ENCODE data around the gene GALNTL6.
"Not testable (repeated sequence)": the region's sequence is repeated elsewhere in the genome, so short reads cannot be mapped to it uniquely, and the experiment has no call there.

The GALNTL6 gene

DNA sequence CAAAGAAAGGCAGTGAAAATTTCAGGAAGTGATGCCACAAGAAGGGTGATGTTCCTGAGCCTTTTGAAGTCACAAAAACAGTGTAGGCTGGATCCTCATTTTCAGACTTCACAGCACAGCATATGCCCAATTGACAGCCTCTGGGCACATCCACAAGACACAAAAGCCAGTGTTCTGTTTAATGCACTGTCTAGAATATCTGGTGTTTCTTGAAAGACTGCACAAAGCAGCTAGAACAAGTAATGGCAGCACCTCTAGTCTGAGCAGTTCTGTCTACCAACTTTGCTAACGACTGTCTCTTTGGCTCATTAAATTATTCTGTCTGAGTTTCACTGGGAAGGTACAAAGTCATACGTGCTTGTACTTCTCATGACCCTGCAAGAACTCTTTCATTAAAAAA is 938.3 kb downstream of the GALNTL6 start:
- DNase-seq (ENCODE audit: low read depth): no peak

GRCh38 chr4:172758586-172759340 is 945.6 kb downstream of the GALNTL6 start:
- DNase-seq (ENCODE audit: low read depth): no peak

- no peak for DNase-seq (ENCODE audit: low read depth)
Observed at GRCh38 chr4:172760512-172760911, 947.3 kb downstream of the GALNTL6 start.

GRCh38 chr4:172762895-172763294 is 949.7 kb downstream of the GALNTL6 start:
- DNase-seq (ENCODE audit: low read depth): no peak

DNA sequence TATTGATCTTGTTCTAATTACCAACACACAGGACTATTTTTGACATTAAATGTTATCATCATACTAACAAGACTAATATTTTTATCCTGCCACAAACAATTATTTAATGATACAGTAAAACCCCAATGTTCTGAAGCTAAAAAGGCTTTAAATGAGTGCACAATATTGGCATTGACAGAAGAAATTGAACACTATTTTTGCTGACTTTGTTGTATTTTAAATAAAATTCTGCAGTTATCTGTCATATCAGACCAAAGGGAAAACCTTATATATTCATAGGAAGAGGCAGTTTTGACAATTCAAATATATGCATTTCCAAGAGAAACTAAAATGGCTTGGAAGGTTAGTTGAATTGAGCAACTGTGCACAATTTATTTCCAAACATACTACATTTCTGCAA is 957.6 kb downstream of the GALNTL6 start:
- DNase-seq (ENCODE audit: low read depth): no peak

- no peak for DNase-seq (ENCODE audit: low read depth)
Observed at GRCh38 chr4:172772781-172773180, 959.6 kb downstream of the GALNTL6 start.

DNA sequence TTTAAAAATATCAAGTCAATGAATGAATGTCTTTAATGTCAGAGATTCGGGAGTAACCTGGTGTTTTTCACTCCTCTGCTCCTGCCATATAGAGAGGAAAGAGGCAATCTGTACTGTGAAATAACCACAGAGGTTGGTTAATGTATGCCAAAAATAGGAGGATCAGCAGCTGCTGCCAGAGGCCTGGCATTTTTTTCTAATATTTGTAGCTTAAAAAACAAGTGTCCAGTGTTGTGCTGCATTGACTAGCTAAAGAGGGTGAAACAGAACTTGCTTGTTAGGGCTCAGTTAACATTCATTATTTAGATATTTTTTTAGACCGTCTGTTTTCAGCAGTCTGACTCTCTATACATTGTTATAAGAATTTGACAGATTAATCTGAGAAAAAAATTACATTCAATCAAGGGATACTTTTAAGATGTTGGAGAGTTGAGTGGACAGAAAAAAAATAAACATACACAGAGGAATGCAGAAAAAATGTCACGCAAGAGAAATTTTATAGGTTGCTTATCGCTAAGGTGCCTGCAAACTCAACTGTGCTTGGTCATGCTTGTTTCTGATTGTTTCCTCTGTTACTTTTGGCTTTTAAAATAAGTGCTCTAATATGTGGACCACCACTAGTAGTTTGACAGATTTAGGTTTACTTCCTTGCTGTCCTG is 963.1 kb downstream of the GALNTL6 start:
- DNase-seq (ENCODE audit: low read depth): no peak

DNA sequence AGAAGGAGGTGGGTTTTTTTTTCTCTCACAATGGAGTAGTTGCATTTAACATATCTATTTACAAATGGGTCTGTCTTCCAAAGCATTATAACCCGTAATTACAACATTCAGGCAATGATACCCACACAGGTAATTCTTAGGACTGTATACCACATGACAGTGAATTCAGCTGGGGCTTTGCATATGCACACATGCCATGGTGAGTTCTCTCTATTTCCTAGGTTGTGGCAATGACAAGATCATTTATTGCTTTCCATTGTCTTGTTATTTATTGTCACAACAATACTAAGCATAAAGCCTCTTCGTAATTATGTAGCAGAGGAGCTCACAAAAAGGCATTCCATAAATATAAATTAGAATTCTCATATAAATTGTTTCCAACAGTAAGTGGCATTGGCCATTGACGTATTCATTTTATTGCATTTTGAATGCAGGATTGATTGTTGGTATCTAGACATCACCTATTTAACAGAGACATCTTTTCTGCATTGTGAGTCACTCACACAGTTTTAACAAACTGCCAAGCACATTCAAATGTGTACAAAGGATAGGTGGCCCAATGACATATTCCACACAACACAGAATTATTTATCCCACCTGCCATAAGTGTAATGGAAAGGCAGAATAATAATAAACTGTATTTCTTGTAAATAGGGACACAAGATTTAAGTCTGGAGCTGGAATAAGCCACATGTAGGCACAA is 964.7 kb downstream of the GALNTL6 start:
- no peak for DNase-seq (ENCODE audit: low read depth)

DNA sequence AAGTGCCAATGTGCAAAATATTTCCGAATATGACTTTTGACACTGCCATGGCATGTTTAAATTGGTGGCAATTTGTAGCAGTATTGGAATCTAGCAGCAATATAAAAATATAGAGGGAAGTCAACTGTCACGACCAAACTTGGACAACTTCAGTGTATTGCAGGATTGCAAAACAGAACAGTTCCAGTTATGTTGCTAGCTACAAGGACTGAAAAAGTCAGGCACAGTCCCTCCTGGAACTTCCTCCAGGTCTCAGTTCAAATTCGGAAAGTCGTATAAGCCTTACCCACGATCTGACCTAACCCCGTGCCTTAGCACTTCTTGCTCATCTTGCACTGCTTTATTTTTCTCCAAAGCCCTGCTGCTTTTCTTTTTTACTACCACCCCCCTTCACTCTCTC is 965.4 kb downstream of the GALNTL6 start:
- DNase-seq (ENCODE audit: low read depth): no peak

DNA sequence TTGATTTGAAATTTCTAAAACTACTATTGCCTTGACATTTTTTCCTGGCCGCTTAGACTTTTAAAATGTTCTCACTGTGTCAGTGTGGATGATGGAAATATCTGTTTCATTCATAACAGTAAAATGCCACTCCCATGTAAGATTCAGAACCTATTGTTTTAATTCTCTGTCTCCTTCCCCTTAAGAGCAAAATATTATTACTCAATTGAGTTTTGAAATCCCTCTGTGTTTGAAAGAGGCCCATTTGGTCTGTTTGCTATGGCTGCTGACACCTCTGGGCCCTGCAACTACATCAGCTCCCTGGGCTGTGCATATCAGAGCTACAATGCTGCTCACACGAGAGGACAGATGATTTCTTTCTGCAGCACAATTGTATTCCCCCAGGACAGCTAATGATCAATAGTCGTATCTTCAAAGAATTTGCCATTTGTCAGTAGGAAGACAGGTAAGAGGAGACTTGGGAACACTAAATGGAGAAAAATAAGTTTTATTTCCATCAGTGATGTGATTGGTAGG is 967.4 kb downstream of the GALNTL6 start:
- DNase-seq (ENCODE audit: low read depth): no peak

GRCh38 chr4:172785613-172786012 is 972.4 kb downstream of the GALNTL6 start:
- no peak for DNase-seq (ENCODE audit: low read depth)

- DNase-seq (ENCODE audit: low read depth): no peak
Observed at GRCh38 chr4:172786039-172786792, 973.0 kb downstream of the GALNTL6 start.

DNA sequence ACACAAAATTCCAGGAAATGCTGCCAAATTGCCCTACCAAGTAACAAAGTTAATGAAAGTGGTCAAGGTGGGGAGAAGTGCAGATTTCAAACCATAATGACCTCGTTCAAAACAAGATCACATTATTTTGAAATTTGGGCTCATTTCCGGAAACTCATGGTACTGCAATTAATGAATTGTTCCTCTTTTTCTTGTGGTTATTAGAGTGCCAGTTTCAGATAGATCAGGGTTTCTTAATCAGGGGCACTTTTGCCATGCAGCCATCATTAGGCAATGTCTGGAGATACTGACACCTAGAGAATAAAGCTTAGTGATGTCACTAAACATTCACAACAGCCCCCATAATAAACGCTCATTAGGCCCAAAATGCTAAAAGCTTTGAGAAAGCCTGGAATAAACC is 973.9 kb downstream of the GALNTL6 start:
- DNase-seq (ENCODE audit: low read depth): no peak

- DNase-seq (ENCODE audit: low read depth): no peak
Observed at GRCh38 chr4:172791841-172792240, 978.6 kb downstream of the GALNTL6 start.

DNA sequence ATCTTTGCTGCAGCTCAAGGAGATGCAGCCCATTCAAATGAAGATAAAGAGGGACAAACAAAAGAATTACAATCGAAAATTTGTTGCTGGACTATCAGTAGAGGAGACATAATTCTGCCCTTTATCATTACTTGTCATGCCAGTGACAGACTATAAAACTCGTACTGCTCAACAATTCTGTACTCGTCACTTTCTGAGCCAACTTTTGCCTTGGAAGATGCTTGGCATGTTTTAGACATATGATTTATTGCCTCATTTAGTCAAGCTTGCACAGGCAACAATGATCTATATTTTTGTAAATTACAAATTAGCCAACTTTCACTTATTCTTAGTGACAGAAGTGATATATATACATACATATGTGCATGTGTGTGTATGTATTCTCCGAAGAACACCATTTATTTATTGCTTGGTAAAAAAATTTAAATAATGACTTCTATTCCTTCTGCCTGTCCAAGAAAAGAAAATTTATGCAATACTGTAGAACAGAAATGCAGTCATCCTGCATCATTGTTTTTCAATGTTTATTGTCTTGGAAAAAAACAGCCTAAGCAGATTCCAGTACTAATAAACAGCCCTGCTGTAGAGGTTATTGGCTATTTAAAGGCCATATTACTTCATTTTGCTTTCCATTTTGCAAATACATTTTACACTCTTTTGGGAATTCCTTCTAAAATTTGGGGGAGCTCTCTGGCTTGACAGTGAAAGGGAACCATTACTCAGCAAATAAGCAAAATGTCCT is 980.5 kb downstream of the GALNTL6 start:
- DNase-seq (ENCODE audit: low read depth): no peak

DNA sequence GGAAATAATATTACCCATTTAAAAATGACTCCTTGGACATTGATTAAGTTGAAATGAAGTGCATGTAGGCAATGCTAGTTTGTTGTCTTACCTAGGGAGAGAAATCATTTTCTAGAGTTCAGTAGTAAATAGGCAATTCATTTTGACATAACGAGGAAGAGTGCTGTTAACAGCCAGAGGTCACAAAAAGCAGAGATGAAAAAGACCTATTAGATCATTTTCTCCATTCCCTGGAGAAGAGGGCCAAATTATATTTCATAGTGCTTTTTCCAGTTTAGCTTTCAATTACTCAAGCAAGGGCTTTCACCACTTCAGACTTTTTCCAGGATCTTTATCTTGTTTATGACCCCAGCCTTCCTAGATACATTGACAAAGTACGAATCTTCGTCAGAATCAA is 981.1 kb downstream of the GALNTL6 start:
- DNase-seq (ENCODE audit: low read depth): no peak

GRCh38 chr4:172797281-172797680 is 984.1 kb downstream of the GALNTL6 start:
- not testable (repeated sequence) for DNase-seq (ENCODE audit: low read depth)

- no peak for DNase-seq (ENCODE audit: low read depth)
Observed at GRCh38 chr4:172802032-172802431, 988.8 kb downstream of the GALNTL6 start.

DNA sequence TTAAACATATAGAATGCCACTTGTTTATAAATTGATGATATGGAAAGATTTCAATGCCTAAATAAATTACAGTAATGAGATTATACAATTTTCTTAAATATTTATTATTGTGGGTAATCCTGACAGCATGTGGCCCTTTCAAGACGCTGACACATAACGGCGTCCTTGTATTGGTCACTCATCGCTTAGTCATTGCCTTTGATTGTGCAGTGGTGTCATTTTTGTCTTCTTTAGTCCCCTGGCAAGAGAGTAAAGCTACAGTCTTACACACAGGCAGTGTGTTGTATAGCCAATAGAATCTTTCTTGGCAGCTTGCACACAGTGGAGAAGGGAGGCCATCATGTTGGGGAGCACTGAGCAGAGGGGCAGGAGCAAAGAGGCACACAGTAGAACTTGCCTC is 993.6 kb downstream of the GALNTL6 start:
- no peak for DNase-seq (ENCODE audit: low read depth)

GRCh38 chr4:172808196-172808595 is 995.0 kb downstream of the GALNTL6 start:
- DNase-seq (ENCODE audit: low read depth): no peak

DNA sequence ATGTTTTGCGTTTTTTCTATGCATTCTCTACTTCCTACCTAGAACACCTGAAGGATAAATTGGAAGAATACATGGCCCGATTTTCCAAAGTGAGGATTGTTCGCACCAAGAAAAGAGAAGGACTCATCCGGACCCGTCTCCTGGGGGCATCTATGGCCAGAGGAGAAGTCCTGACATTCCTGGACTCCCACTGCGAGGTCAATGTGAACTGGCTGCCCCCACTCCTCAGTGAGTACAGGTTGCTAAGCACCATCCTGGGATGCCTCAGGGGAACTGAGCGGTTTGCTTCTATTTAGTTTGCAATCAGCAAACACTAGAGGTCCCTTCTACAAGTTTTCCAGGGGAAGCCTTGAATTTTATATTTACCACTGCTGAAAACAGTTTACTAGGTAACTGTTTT is 996.1 kb downstream of the GALNTL6 start:
- DNase-seq (ENCODE audit: low read depth): no peak
